Mesendoderm (in vitro differentiated cells): ENCODE results near the gene NFIC.
"Not testable (repeated sequence)": the region's sequence is repeated elsewhere in the genome, so short reads cannot be mapped to it uniquely, and the experiment has no call there.

Source experiments
- DNase-seq: peaks from one replicate; pipeline ENCODE4 v3.0.0; 2013
- H2AK5ac ChIP-seq: 2 replicates; pipeline ENCODE4 v1.6.1; 2013; ENCODE audit warnings: low read length, inconsistent platforms
- H2BK120ac ChIP-seq: 2 replicates; pipeline ENCODE4 v1.6.1; 2013; ENCODE audit warnings: low read depth, mild to moderate bottlenecking, low read length, moderate library complexity, mixed read lengths
- H2BK15ac ChIP-seq: replicated peaks from 2 replicates; pipeline ENCODE4 v1.6.1; 2013; ENCODE audit warnings: low read depth, mild to moderate bottlenecking, moderate library complexity
- H2BK5ac ChIP-seq: 2 replicates; pipeline ENCODE4 v1.6.1; 2013; ENCODE audit warnings: low read length, inconsistent platforms
- H3K18ac ChIP-seq: 2 replicates; pipeline ENCODE4 v1.6.1; 2013; ENCODE audit warnings: mild to moderate bottlenecking, low read length, mixed read lengths
- H3K23ac ChIP-seq: one replicate; pipeline ENCODE4 v1.6.1; 2013; ENCODE audit warnings: low read length
- H3K27ac ChIP-seq: 2 replicates; pipeline ENCODE4 v1.5.1; 2013; ENCODE audit warnings: low read depth, mild to moderate bottlenecking, inconsistent platforms, low read length, moderate library complexity
- H3K27me3 ChIP-seq: 2 replicates; pipeline ENCODE4 v1.6.1; 2013; ENCODE audit warnings: low read length, control low read depth, mild to moderate bottlenecking, inconsistent platforms; ENCODE audit not compliant: insufficient read depth, poor library complexity
- H3K36me3 ChIP-seq: 2 replicates; pipeline ENCODE4 v1.6.1; 2013; ENCODE audit warnings: low read length, inconsistent platforms; ENCODE audit not compliant: control insufficient read depth, insufficient read depth
- H3K4ac ChIP-seq: one replicate; pipeline ENCODE4 v1.6.1; 2013; ENCODE audit warnings: low read depth, mild to moderate bottlenecking, low read length, moderate library complexity
- H3K4me1 ChIP-seq: 2 replicates; pipeline ENCODE4 v1.6.1; 2013; ENCODE audit warnings: low read depth, low read length, inconsistent platforms; ENCODE audit not compliant: control insufficient read depth
- H3K4me2 ChIP-seq: 2 replicates; pipeline ENCODE4 v1.6.1; 2013; ENCODE audit warnings: low read length
- H3K4me3 ChIP-seq: 2 replicates; pipeline ENCODE4 v1.5.1; 2013; ENCODE audit warnings: mild to moderate bottlenecking, low read length
- H3K56ac ChIP-seq: one replicate; pipeline ENCODE4 v1.6.1; 2013; ENCODE audit warnings: low read length
- H3K79me1 ChIP-seq: 2 replicates; pipeline ENCODE4 v1.6.1; 2013; ENCODE audit warnings: low read length, inconsistent platforms
- H3K79me2 ChIP-seq: 2 replicates; pipeline ENCODE4 v1.6.1; 2013; ENCODE audit warnings: mild to moderate bottlenecking, low read length; ENCODE audit not compliant: control insufficient read depth, insufficient read depth
- H3K9ac ChIP-seq: 2 replicates; pipeline ENCODE4 v1.6.1; 2013; ENCODE audit warnings: low read length, inconsistent platforms
- H4K5ac ChIP-seq: one replicate; pipeline ENCODE4 v1.6.1; 2013; ENCODE audit warnings: low read length
- H4K8ac ChIP-seq: one replicate; pipeline ENCODE4 v1.6.1; 2013; ENCODE audit warnings: low read depth, mild to moderate bottlenecking, control low read depth, low read length, moderate library complexity
- WGBS: extraction: QIAGEN DNeasy Blood & Tissue Kit; methylation state at CpG from one replicate; pipeline ENCODE4 v1.1.7; 2013; ENCODE audit warnings: low lambda C conversion rate, missing lambda C conversion rate; ENCODE audit not compliant: insufficient coverage; ENCODE audit errors: extremely low coverage; 5-methylcytosine and 5-hydroxymethylcytosine counted together

The NFIC gene

DNA sequence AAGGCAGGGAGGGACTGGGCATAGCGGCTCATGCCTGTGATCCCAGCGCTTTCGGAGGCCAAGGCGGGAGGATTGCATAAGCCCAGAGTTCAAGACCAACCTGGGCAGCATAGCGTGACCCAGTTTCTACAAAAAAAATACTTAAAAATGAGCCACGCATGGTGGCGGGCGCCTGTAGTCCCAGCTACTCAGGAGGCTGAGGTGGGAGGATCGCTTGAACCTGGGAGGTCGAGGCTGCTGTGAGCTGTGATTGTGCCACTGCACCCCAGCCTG is 86.5 kb downstream of the NFIC start:
- not testable (repeated sequence) for H2BK120ac ChIP-seq, H3K4me1 ChIP-seq, DNase-seq, H3K9ac ChIP-seq, H3K4me2 ChIP-seq, H2BK5ac ChIP-seq, H2AK5ac ChIP-seq, H3K27me3 ChIP-seq, H3K18ac ChIP-seq, H4K5ac ChIP-seq, H3K27ac ChIP-seq, H3K56ac ChIP-seq, H3K4ac ChIP-seq, H2BK15ac ChIP-seq, H3K79me2 ChIP-seq, H4K8ac ChIP-seq, H3K23ac ChIP-seq, H3K79me1 ChIP-seq, H3K36me3 ChIP-seq, H3K4me3 ChIP-seq
- WGBS, result no CpG with 5 or more reads among the region's 10 CpGs

DNA sequence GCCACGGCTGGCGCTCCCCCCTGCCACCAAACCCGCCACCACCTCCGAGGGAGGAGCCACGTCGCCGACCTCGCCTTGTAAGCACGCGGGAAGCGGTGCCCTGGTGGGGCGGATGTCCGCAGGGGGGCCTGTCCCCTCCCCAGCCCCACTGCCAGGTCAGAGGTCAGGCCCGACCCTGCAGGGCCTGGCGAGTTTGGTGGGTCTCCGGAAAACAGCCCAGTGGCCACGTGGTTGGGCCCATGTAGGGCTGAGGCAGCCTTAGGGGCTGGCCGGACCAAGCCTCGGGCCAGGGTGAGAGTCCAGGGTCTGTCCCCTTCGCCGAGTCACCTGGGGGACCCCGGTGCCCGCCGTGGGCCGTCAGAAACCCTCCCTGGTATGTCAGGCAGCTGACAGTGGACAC is 87.5 kb downstream of the NFIC start:
- no peak overlapping the region for H3K23ac ChIP-seq
- H3K4me3 ChIP-seq, result no peak overlapping the region
- H3K18ac ChIP-seq, result no peak overlapping the region
- H3K36me3 ChIP-seq, result no peaks in the 10 kb centered on the region
- no peak overlapping the region for H4K5ac ChIP-seq
- no peak overlapping the region for H3K4ac ChIP-seq
- H3K27ac ChIP-seq, result no peak overlapping the region
- peaks cover 3% of the 10 kb centered on the region for H3K4me1 ChIP-seq
- WGBS, result no CpG with 5 or more reads among the region's 25 CpGs
- no peak overlapping the region for H3K56ac ChIP-seq
- no peak overlapping the region for H2BK5ac ChIP-seq
- H3K4me2 ChIP-seq, result no peak overlapping the region
- H4K8ac ChIP-seq, result no peak overlapping the region
- no peaks in the 10 kb centered on the region for H3K27me3 ChIP-seq
- DNase-seq, result no peak
- H3K79me1 ChIP-seq, result no peaks in the 10 kb centered on the region
- no peak overlapping the region for H2BK120ac ChIP-seq
- H3K79me2 ChIP-seq, result no peaks in the 10 kb centered on the region
- H2BK15ac ChIP-seq, result no peak overlapping the region
- no peak overlapping the region for H2AK5ac ChIP-seq
- no peak overlapping the region for H3K9ac ChIP-seq

DNA sequence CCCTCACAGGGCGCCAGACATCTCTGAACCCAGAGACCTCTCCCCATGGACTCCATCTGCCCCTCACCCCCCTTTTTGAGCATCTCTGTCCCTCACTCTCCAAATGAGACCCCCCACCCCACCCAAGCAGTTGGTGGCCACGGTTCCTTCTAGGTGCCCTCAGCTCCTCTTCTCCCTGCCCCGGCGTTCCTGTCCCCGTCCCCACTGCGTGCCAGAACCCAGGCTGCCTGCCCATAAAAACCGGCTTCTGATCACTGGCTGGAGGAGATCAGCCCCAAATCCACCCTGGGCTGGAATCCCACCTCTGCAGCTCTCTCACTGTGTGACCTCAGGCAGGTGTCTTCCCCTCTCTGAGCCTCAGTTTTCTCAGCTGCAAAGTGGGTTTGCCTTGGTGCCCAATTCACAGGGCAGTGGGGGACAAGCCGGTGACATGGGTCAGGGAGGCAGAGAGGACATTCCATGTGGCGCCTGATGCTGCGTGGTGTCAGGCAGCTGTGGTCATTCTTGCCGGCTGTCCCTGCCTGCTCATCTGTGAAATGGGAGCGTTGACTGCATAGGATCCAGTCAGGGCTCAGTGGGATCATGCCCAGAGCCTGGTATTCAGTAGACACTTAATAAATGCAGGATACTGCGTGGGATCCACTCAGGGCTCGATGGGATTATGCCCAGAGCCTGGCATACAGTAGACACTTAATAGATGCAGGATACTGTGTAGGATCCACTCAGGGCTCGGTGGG is 88.4 kb downstream of the NFIC start:
- H3K36me3 ChIP-seq, result no peaks in the 10 kb centered on the region
- no peaks in the 10 kb centered on the region for H3K27me3 ChIP-seq
- no peaks in the 10 kb centered on the region for H3K79me2 ChIP-seq
- no peak overlapping the region for H3K18ac ChIP-seq
- H3K4me2 ChIP-seq, result no peak overlapping the region
- H3K23ac ChIP-seq, result no peak overlapping the region
- H4K5ac ChIP-seq, result no peak overlapping the region
- no peak overlapping the region for H3K27ac ChIP-seq
- H2BK15ac ChIP-seq, result no peak overlapping the region
- H2BK120ac ChIP-seq, result no peak overlapping the region
- H3K56ac ChIP-seq, result no peak overlapping the region
- no peak overlapping the region for H3K4ac ChIP-seq
- H3K9ac ChIP-seq, result no peak overlapping the region
- H3K4me3 ChIP-seq, result no peak overlapping the region
- no peaks in the 10 kb centered on the region for H3K79me1 ChIP-seq
- H4K8ac ChIP-seq, result no peak overlapping the region
- H2AK5ac ChIP-seq, result no peak overlapping the region
- WGBS, result no CpG with 5 or more reads among the region's 15 CpGs
- no peak for DNase-seq
- no peak overlapping the region for H2BK5ac ChIP-seq
- peaks cover 6% of the 10 kb centered on the region for H3K4me1 ChIP-seq

DNA sequence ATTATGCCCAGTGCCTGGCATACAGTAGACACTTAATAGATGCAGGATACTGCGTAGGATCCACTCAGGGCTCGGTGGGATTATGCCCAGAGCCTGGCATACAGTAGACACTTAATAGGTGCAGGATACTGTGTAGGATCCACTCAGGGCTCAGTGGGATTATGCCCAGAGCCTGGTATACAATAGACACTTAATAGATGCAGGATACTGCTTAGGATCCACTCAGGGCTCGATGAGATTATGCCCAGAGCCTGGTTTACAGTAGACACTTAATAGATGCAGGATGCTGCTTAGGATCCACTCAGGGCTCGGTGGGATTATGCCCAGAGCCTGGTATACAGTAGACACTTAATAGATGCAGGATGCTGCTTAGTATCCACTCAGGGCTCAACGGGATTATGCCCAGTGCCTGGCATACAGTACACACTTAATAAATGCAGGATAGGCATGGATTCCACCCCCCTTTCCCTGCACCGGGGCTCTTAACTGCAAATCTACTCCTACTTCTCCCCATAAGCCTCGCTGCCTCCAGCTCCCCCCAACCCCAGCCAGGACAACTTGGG is 89.1 kb downstream of the NFIC start:
- Histone ChIP-seq H3K27ac (no peak overlapping the region), H4K8ac (no peak overlapping the region), H2BK15ac (no peak overlapping the region), H3K9ac (no peak overlapping the region), H3K4me3 (no peak overlapping the region), H2BK5ac (no peak overlapping the region), H3K36me3 (no peaks in the 10 kb centered on the region), H3K4ac (no peak overlapping the region), H3K23ac (no peak overlapping the region), H3K4me2 (no peak overlapping the region), H3K4me1 (peaks cover 6% of the 10 kb centered on the region), H3K18ac (no peak overlapping the region), H2BK120ac (no peak overlapping the region), H3K79me2 (no peaks in the 10 kb centered on the region), H3K27me3 (no peaks in the 10 kb centered on the region), H2AK5ac (no peak overlapping the region), H3K56ac (no peak overlapping the region), H3K79me1 (no peaks in the 10 kb centered on the region), H4K5ac (no peak overlapping the region)
- no peak for DNase-seq
- no CpG with 5 or more reads among the region's 7 CpGs for WGBS

DNA sequence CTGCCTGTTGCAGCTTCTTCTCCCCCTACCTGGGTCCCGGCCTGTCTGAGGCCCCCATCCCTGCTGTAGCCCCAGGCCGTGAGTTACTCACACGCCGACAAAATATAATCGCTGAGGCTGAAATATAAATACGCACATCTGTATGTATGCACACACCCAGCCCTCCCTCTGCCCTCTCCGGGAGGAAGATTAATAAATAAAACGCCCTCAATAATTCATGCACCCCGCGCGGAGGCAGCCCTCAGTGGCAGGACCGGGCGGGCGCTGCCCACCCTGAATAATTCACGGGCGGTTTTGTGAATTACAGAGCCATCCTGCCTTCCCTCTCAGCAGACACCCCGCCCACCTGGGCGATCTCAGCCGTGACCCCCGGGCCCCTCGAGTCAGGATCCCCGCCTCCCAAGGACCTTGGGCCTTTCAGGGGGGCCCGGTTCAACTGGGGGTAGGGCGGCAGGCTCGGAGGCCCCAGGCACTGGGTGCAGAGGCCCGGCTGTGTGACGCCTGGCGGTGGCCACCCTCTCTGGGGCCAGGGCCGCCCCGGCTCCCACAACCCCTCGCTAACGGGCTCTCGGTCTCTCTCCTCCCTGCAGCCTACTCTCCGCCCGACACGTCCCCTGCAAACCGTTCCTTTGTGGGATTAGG is 89.7 kb downstream of the NFIC start:
- H3K9ac ChIP-seq, result no peak overlapping the region
- H3K18ac ChIP-seq, result no peak overlapping the region
- H3K4me1 ChIP-seq, result peaks cover 6% of the 10 kb centered on the region
- no peak overlapping the region for H3K27ac ChIP-seq
- H3K79me1 ChIP-seq, result no peaks in the 10 kb centered on the region
- no peaks in the 10 kb centered on the region for H3K27me3 ChIP-seq
- no peaks in the 10 kb centered on the region for H3K36me3 ChIP-seq
- H2AK5ac ChIP-seq, result no peak overlapping the region
- H3K23ac ChIP-seq, result no peak overlapping the region
- no peak overlapping the region for H4K8ac ChIP-seq
- H3K56ac ChIP-seq, result no peak overlapping the region
- no peak overlapping the region for H2BK120ac ChIP-seq
- no peak overlapping the region for H3K4me2 ChIP-seq
- WGBS, result no CpG with 5 or more reads among the region's 37 CpGs
- H3K79me2 ChIP-seq, result no peaks in the 10 kb centered on the region
- H2BK5ac ChIP-seq, result no peak overlapping the region
- no peak for DNase-seq
- no peak overlapping the region for H2BK15ac ChIP-seq
- no peak overlapping the region for H4K5ac ChIP-seq
- no peak overlapping the region for H3K4ac ChIP-seq
- no peak overlapping the region for H3K4me3 ChIP-seq
